GM12872 (cell line): ENCODE data around the gene FAM25C.
"Not testable (repeated sequence)": the region's sequence is repeated elsewhere in the genome, so short reads cannot be mapped to it uniquely, and the experiment has no call there.

Experiments
- TF ChIP-seq, protein P1 (sequence below): IDR thresholded peaks from 3 replicates; pipeline ENCODE4 v1.5.1; 2011; ENCODE audit warnings: low read depth, mild to moderate bottlenecking, low read length, moderate library complexity; ENCODE audit not compliant: insufficient read depth

The FAM25C gene

DNA sequence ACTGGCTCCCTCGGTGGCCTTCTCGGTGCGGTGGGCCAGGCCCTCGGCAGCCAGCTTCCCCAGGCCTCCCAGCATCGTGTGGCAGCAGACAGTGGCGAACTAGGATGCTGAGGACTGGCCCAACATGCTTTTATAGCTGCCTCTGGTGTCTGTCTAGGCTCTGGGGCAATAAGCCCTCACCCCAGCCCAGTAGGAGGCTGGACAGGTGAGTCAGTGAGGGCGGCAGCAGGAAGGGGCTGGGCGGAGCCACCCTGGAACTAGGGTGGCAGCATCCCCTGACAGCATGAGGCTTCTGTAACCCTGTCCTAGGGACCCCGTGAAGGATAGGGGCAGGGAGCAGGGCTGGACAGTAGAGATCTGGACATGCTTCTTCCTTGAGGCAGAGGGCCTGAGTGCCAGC is at the start of gene FAM25C:
Gene FAM25C, minus strand, starts transcription at position 101 of the 400 bp plus-strand sequence. Its CDS starts 26 bp downstream, at position 75.
- TF ChIP-seq, protein P1, sequence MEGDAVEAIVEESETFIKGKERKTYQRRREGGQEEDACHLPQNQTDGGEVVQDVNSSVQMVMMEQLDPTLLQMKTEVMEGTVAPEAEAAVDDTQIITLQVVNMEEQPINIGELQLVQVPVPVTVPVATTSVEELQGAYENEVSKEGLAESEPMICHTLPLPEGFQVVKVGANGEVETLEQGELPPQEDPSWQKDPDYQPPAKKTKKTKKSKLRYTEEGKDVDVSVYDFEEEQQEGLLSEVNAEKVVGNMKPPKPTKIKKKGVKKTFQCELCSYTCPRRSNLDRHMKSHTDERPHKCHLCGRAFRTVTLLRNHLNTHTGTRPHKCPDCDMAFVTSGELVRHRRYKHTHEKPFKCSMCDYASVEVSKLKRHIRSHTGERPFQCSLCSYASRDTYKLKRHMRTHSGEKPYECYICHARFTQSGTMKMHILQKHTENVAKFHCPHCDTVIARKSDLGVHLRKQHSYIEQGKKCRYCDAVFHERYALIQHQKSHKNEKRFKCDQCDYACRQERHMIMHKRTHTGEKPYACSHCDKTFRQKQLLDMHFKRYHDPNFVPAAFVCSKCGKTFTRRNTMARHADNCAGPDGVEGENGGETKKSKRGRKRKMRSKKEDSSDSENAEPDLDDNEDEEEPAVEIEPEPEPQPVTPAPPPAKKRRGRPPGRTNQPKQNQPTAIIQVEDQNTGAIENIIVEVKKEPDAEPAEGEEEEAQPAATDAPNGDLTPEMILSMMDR, result not testable (repeated sequence)
